ENCODE data around the gene HIF3A.
"Not testable (repeated sequence)": the region's sequence is repeated elsewhere in the genome, so short reads cannot be mapped to it uniquely, and the experiment has no call there.

Gene HIF3A

GRCh38 chr19:46299004-46299509 lies 2.2 kb downstream of the HIF3A start:
- H3K36me3 Mint-ChIP-seq (ENCODE audit: insufficient read depth), result no peaks in the 10 kb centered on the region

GRCh38 chr19:46299695-46300094 lies 2.9 kb downstream of the HIF3A start:
- Mint-ChIP-seq H3K4me1 (ENCODE audit: low read depth in 2 of 2) (peaks cover 0 to 7% of the 10 kb centered on the region in 2 donors), H3K9me3 (no peaks in the 10 kb centered on the region), H3K27ac (no peak overlapping the region), H3K4me3 (no peak overlapping the region), H3K36me3 (ENCODE audit: insufficient read depth) (no peaks in the 10 kb centered on the region), H3K27me3 (peaks cover 29 to 46% of the 10 kb centered on the region in 2 donors)
- DNase-seq (no peak), ATAC-seq (replicated peaks) (no peak)

More at GRCh38 chr19:46299004-46299509, 2.2 kb downstream of the HIF3A start:
- no peaks in the 10 kb centered on the region for H3K9me3 Mint-ChIP-seq
- peaks cover 0 to 7% of the 10 kb centered on the region in 2 donors for H3K4me1 Mint-ChIP-seq (ENCODE audit: low read depth in 2 of 2)
- H3K27ac Mint-ChIP-seq, result no peak overlapping the region
- DNase-seq (no peak), ATAC-seq (replicated peaks) (no peak)
- H3K4me3 Mint-ChIP-seq, result no peak overlapping the region
- peaks cover 35 to 52% of the 10 kb centered on the region in 2 donors for H3K27me3 Mint-ChIP-seq

GRCh38 chr19:46303322-46303690 lies 6.5 kb downstream of the HIF3A start:
- ATAC-seq (replicated peaks) (no peak), DNase-seq (no peak)
- peaks cover 7 to 10% of the 10 kb centered on the region in 2 donors for H3K27me3 Mint-ChIP-seq
- H3K9me3 Mint-ChIP-seq, result no peaks in the 10 kb centered on the region
- H3K4me1 Mint-ChIP-seq (ENCODE audit: low read depth in 2 of 2), result peaks cover 0 to 3% of the 10 kb centered on the region in 2 donors
- no peak overlapping the region for H3K4me3 Mint-ChIP-seq
- no peak overlapping the region for H3K27ac Mint-ChIP-seq
- no peaks in the 10 kb centered on the region for H3K36me3 Mint-ChIP-seq (ENCODE audit: insufficient read depth)

GRCh38 chr19:46303691-46304397 lies 7.0 kb downstream of the HIF3A start:
- Mint-ChIP-seq H3K4me3 (peak overlapping the region in 1 of 2 donors; percentile 22), H3K4me1 (ENCODE audit: low read depth in 2 of 2) (peaks cover 0 to 3% of the 10 kb centered on the region in 2 donors), H3K9me3 (no peaks in the 10 kb centered on the region), H3K36me3 (ENCODE audit: insufficient read depth) (no peaks in the 10 kb centered on the region), H3K27ac (no peak overlapping the region), H3K27me3 (peaks cover 3 to 5% of the 10 kb centered on the region in 2 donors)
- DNase-seq, result no peak
- no peak for ATAC-seq (replicated peaks)

- peaks cover 0 to 2% of the 10 kb centered on the region in 2 donors for H3K4me1 Mint-ChIP-seq (ENCODE audit: low read depth in 2 of 2)
- H3K9me3 Mint-ChIP-seq, result no peaks in the 10 kb centered on the region
- H3K27ac Mint-ChIP-seq, result no peak overlapping the region
Measured at GRCh38 chr19:46306501-46306900, 9.7 kb downstream of the HIF3A start.

GRCh38 chr19:46308510-46308909 lies 11.7 kb downstream of the HIF3A start:
- Mint-ChIP-seq H3K4me1 (ENCODE audit: low read depth in 2 of 2) (peaks cover 0 to 2% of the 10 kb centered on the region in 2 donors), H3K27ac (no peak overlapping the region), H3K36me3 (ENCODE audit: insufficient read depth) (no peaks in the 10 kb centered on the region), H3K27me3 (no peaks in the 10 kb centered on the region), H3K9me3 (no peaks in the 10 kb centered on the region), H3K4me3 (no peak overlapping the region)
- no peak for ATAC-seq (replicated peaks)
- no peak for DNase-seq

More at GRCh38 chr19:46306501-46306900, 9.7 kb downstream of the HIF3A start:
- no peaks in the 10 kb centered on the region for H3K27me3 Mint-ChIP-seq
- DNase-seq (no peak), ATAC-seq (replicated peaks) (no peak)
- no peak overlapping the region for H3K4me3 Mint-ChIP-seq
- no peaks in the 10 kb centered on the region for H3K36me3 Mint-ChIP-seq (ENCODE audit: insufficient read depth)

- DNase-seq (no peak), ATAC-seq (replicated peaks) (no peak)
- no peaks in the 10 kb centered on the region for H3K9me3 Mint-ChIP-seq
- no peak overlapping the region for H3K4me3 Mint-ChIP-seq
- H3K4me1 Mint-ChIP-seq (ENCODE audit: low read depth in 2 of 2), result no peaks in the 10 kb centered on the region
- no peaks in the 10 kb centered on the region for H3K36me3 Mint-ChIP-seq (ENCODE audit: insufficient read depth)
- H3K27ac Mint-ChIP-seq, result no peak overlapping the region
- H3K27me3 Mint-ChIP-seq, result no peaks in the 10 kb centered on the region
Measured at GRCh38 chr19:46309056-46309455, 12.2 kb downstream of the HIF3A start.

GRCh38 chr19:46311444-46311843 lies 14.6 kb downstream of the HIF3A start:
- no peak overlapping the region for H3K4me3 Mint-ChIP-seq
- H3K4me1 Mint-ChIP-seq (ENCODE audit: low read depth in 2 of 2), result no peaks in the 10 kb centered on the region
- ATAC-seq (replicated peaks), result no peak

GRCh38 chr19:46313540-46314469 lies 17.0 kb downstream of the HIF3A start:
- not testable (repeated sequence) for H3K36me3 Mint-ChIP-seq (ENCODE audit: insufficient read depth); H3K4me1 Mint-ChIP-seq (ENCODE audit: low read depth in 2 of 2); DNase-seq; H3K27ac Mint-ChIP-seq; H3K9me3 Mint-ChIP-seq; H3K4me3 Mint-ChIP-seq; ATAC-seq (replicated peaks); H3K27me3 Mint-ChIP-seq

More at GRCh38 chr19:46311444-46311843, 14.6 kb downstream of the HIF3A start:
- Mint-ChIP-seq H3K9me3 (no peaks in the 10 kb centered on the region), H3K27ac (no peak overlapping the region), H3K36me3 (ENCODE audit: insufficient read depth) (no peaks in the 10 kb centered on the region), H3K27me3 (no peaks in the 10 kb centered on the region)
- DNase-seq, result no peak

GRCh38 chr19:46317339-46317738 lies 20.5 kb downstream of the HIF3A start:
- Mint-ChIP-seq H3K36me3 (ENCODE audit: insufficient read depth) (no peaks in the 10 kb centered on the region), H3K4me3 (no peak overlapping the region), H3K4me1 (ENCODE audit: low read depth in 2 of 2) (no peaks in the 10 kb centered on the region), H3K27me3 (no peaks in the 10 kb centered on the region), H3K9me3 (no peaks in the 10 kb centered on the region), H3K27ac (peak overlapping the region; percentile 13 to 58)
- no peak for DNase-seq
- no peak for ATAC-seq (replicated peaks)

- H3K27ac Mint-ChIP-seq, result peak overlapping the region in 1 of 2 donors; percentile 60
- no peak for ATAC-seq (replicated peaks)
- no peaks in the 10 kb centered on the region for H3K9me3 Mint-ChIP-seq
- no peak for DNase-seq
- no peak overlapping the region for H3K4me3 Mint-ChIP-seq
- no peaks in the 10 kb centered on the region for H3K27me3 Mint-ChIP-seq
- no peaks in the 10 kb centered on the region for H3K36me3 Mint-ChIP-seq (ENCODE audit: insufficient read depth)
- no peaks in the 10 kb centered on the region for H3K4me1 Mint-ChIP-seq (ENCODE audit: low read depth in 2 of 2)
Measured at GRCh38 chr19:46319613-46320012, 22.8 kb downstream of the HIF3A start.

GRCh38 chr19:46320559-46320958 lies 23.7 kb downstream of the HIF3A start:
- H3K4me3 Mint-ChIP-seq, result no peak overlapping the region
- H3K27me3 Mint-ChIP-seq, result no peaks in the 10 kb centered on the region
- ATAC-seq (replicated peaks) (no peak), DNase-seq (no peak)
- peaks cover 0 to 4% of the 10 kb centered on the region in 2 donors for H3K9me3 Mint-ChIP-seq
- H3K27ac Mint-ChIP-seq, result no peak overlapping the region
- no peaks in the 10 kb centered on the region for H3K4me1 Mint-ChIP-seq (ENCODE audit: low read depth in 2 of 2)
- no peaks in the 10 kb centered on the region for H3K36me3 Mint-ChIP-seq (ENCODE audit: insufficient read depth)

- Mint-ChIP-seq H3K9me3 (peaks cover 3 to 8% of the 10 kb centered on the region in 2 donors), H3K27ac (no peak overlapping the region), H3K4me1 (ENCODE audit: low read depth in 2 of 2) (no peaks in the 10 kb centered on the region), H3K4me3 (no peak overlapping the region), H3K27me3 (no peaks in the 10 kb centered on the region), H3K36me3 (ENCODE audit: insufficient read depth) (no peaks in the 10 kb centered on the region)
- ATAC-seq (replicated peaks), result no peak
- DNase-seq, result no peak
Measured at GRCh38 chr19:46321653-46322052, 24.8 kb downstream of the HIF3A start.

Measured in effector memory CD8-positive, alpha-beta T cell (primary cell).